ENCODE results near the gene ANTXRL. TPM values are rescaled to one million over a fixed set of nuclear protein-coding genes. Genes with fewer than 3 reads are reported as not detected.
"Not testable (repeated sequence)": the region's sequence is repeated elsewhere in the genome, so short reads cannot be mapped to it uniquely, and the experiment has no call there.

The ANTXRL gene
- polyA plus RNA-seq, 2 of the 4 experiments (the other 2 are of a cell fraction), result 0.13 to 0.26 TPM

GRCh38 chr10:46255801-46256747 is 30.7 kb upstream of the ANTXRL start:
- TF ChIP-seq SMC3 (IDR thresholded peaks at IDR 0.05) (peak; percentile 60), RAD21 (conservative IDR thresholded peaks at IDR 0.05 in 1 of 2, IDR thresholded peaks at IDR 0.05 in 1 of 2) (peak; percentile 56 to 68; a peak in 3 of 5 replicates), CTCF (IDR thresholded peaks at IDR 0.05) (peak; percentile 70), HDAC2 (IDR thresholded peaks at IDR 0.05) (no peak), E2F6 (IDR thresholded peaks at IDR 0.05; ENCODE audit: borderline replicate concordance, low read depth) (no peak)
- ATAC-seq (peak; percentile 96 to 98), FAIRE-seq (no peak), DNase-seq (ENCODE audit: low read depth in 1 of 2, low spot score in 1 of 2) (peak; percentile 75 to 87)
- Histone ChIP-seq H3K4me3 (no peak overlapping the region), H3K9me3 (no peaks in the 10 kb centered on the region), H3K27ac (peak overlapping the region; percentile 17 to 71; a peak in 5 of 6 replicates), H3K4me2 (peak overlapping the region; percentile 30), H3K4me1 (peaks cover 5% of the 10 kb centered on the region)
- CTCF ChIA-PET, result interaction anchor here (1.0 to 6.2 kb wide), 6 partner anchors 9 to 28 kb away, joined by 3 to 31 read pairs (median 6); no protein-coding TSS in a partner anchor
- POLR2A ChIA-PET, result no interaction called here
- WGBS (ENCODE audit: missing lambda C conversion rate), result 48% methylated on average over 14 of the region's 15 CpGs

- H3K9me3 ChIP-seq, result no peaks in the 10 kb centered on the region
- ATAC-seq (no peak), DNase-seq (ENCODE audit: low read depth in 1 of 2, low spot score in 1 of 2) (no peak), FAIRE-seq (no peak)
- ChIA-PET POLR2A (no interaction called here), CTCF (interaction anchor here (1.3 to 6.2 kb wide), 3 partner anchors 9 to 29 kb away, joined by 3 to 31 read pairs (median 7); no protein-coding TSS in a partner anchor)
- H3K4me3 ChIP-seq, result no peak overlapping the region
- H3K27ac ChIP-seq, result no peak overlapping the region
- TF ChIP-seq CEBPB (IDR thresholded peaks at IDR 0.05) (no peak), HMGXB4 (CRISPR knock-in tag; IDR thresholded peaks at IDR 0.05; ENCODE audit: borderline replicate concordance) (no peak), PBX3 (IDR thresholded peaks at IDR 0.05) (no peak), ATOH8 (CRISPR knock-in tag; IDR thresholded peaks at IDR 0.05; ENCODE audit: low read depth) (no peak), CTCF (IDR thresholded peaks at IDR 0.05) (no peak), RARB (CRISPR knock-in tag; IDR thresholded peaks at IDR 0.05) (no peak), CBX8 (IDR thresholded peaks at IDR 0.05) (no peak)
- peaks cover 5% of the 10 kb centered on the region for H3K4me1 ChIP-seq
- WGBS (ENCODE audit: missing lambda C conversion rate), result 89% methylated on average over 4 of the region's 4 CpGs
- no peak overlapping the region for H3K4me2 ChIP-seq
These were observed 29.7 kb upstream of the ANTXRL start for GRCh38 chr10:46257099-46257498.

- H3K9me3 ChIP-seq; H3K27ac ChIP-seq; CTCF ChIA-PET; DNase-seq (ENCODE audit: low read depth in 1 of 2, low spot score in 1 of 2); H3K4me1 ChIP-seq; POLR2A ChIA-PET; H3K4me2 ChIP-seq; H3K4me3 ChIP-seq; ATAC-seq; FAIRE-seq: not testable (repeated sequence)
- WGBS (ENCODE audit: missing lambda C conversion rate), result 84% methylated on average over 5 of the region's 6 CpGs
These were observed 23.8 kb upstream of the ANTXRL start for GRCh38 chr10:46262906-46263560.
